Measurements from ENCODE around the gene MICB. TPM values are rescaled to one million over a fixed set of nuclear protein-coding genes. Genes with fewer than 3 reads are reported as not detected.

MICB gene
- total RNA-seq, 1 donor from 2014 or later = 5.8 TPM

GRCh38 chr6:31467151-31467550 lies 30.8 kb upstream of the MICB start:
- Histone ChIP-seq H3K4me2 (ENCODE audit: low read length) (no peak overlapping the region), H3K9ac (ENCODE audit: low read length) (no peak overlapping the region), H3K27ac (ENCODE audit: low read depth, low read length) (no peak overlapping the region), H4K20me1 (ENCODE audit: insufficient read depth, low read length) (no peaks in the 10 kb centered on the region), H2AFZ (ENCODE audit: low read depth, low read length) (no peak overlapping the region), H3K36me3 (ENCODE audit: insufficient read depth, low read length) (no peaks in the 10 kb centered on the region), H3K9me3 (ENCODE audit: insufficient read depth, low read depth, low read length) (no peaks in the 10 kb centered on the region), H3K79me2 (ENCODE audit: insufficient read depth, low read length) (no peaks in the 10 kb centered on the region), H3K4me1 (ENCODE audit: insufficient read depth, low read length) (peaks cover 9% of the 10 kb centered on the region), H3K4me3 (ENCODE audit: insufficient read depth, low read depth, low read length) (no peak overlapping the region), H3K27me3 (ENCODE audit: insufficient read depth, low read length) (peaks cover 3% of the 10 kb centered on the region)
- peaks cover 49% of the 10 kb centered on the region for H3K27me3 Mint-ChIP-seq (ENCODE audit: low read depth, unreplicated experiment)
- no peak overlapping the region for H3K27ac Mint-ChIP-seq (ENCODE audit: unreplicated experiment)
- H3K4me3 Mint-ChIP-seq (ENCODE audit: unreplicated experiment) = no peak overlapping the region
- H3K36me3 Mint-ChIP-seq (ENCODE audit: low read depth, unreplicated experiment) = peaks cover 10% of the 10 kb centered on the region
- H3K9me3 Mint-ChIP-seq (ENCODE audit: unreplicated experiment) = peaks cover 13% of the 10 kb centered on the region
- TF ChIP-seq EZH2 (IDR thresholded peaks at IDR 0.05; ENCODE audit: insufficient read depth, low read length) = no peak
- TF ChIP-seq CTCF (IDR thresholded peaks at IDR 0.05; ENCODE audit: insufficient read depth, low read depth, low read length) = no peak
- DNase-seq (ENCODE audit: low read depth) (no peak), FAIRE-seq (no peak)
- peaks cover 5% of the 10 kb centered on the region for H3K4me1 Mint-ChIP-seq (ENCODE audit: low read depth, unreplicated experiment)

- Mint-ChIP-seq H3K27ac (ENCODE audit: unreplicated experiment) (no peak overlapping the region), H3K9me3 (ENCODE audit: unreplicated experiment) (peaks cover 13% of the 10 kb centered on the region), H3K4me1 (ENCODE audit: low read depth, unreplicated experiment) (no peaks in the 10 kb centered on the region), H3K4me3 (ENCODE audit: unreplicated experiment) (no peak overlapping the region), H3K36me3 (ENCODE audit: low read depth, unreplicated experiment) (peaks cover 10% of the 10 kb centered on the region), H3K27me3 (ENCODE audit: low read depth, unreplicated experiment) (peaks cover 55% of the 10 kb centered on the region)
- Histone ChIP-seq H3K4me3 (ENCODE audit: insufficient read depth, low read depth, low read length) (no peak overlapping the region), H3K9ac (ENCODE audit: low read length) (no peak overlapping the region), H4K20me1 (ENCODE audit: insufficient read depth, low read length) (no peaks in the 10 kb centered on the region), H3K27ac (ENCODE audit: low read depth, low read length) (no peak overlapping the region), H3K9me3 (ENCODE audit: insufficient read depth, low read depth, low read length) (no peaks in the 10 kb centered on the region), H3K36me3 (ENCODE audit: insufficient read depth, low read length) (no peaks in the 10 kb centered on the region), H3K27me3 (ENCODE audit: insufficient read depth, low read length) (peaks cover 3% of the 10 kb centered on the region), H3K4me1 (ENCODE audit: insufficient read depth, low read length) (no peaks in the 10 kb centered on the region), H3K79me2 (ENCODE audit: insufficient read depth, low read length) (no peaks in the 10 kb centered on the region), H3K4me2 (ENCODE audit: low read length) (no peak overlapping the region), H2AFZ (ENCODE audit: low read depth, low read length) (no peak overlapping the region)
- TF ChIP-seq CTCF (IDR thresholded peaks at IDR 0.05; ENCODE audit: insufficient read depth, low read depth, low read length) (no peak), EZH2 (IDR thresholded peaks at IDR 0.05; ENCODE audit: insufficient read depth, low read length) (no peak)
- FAIRE-seq (no peak), DNase-seq (ENCODE audit: low read depth) (no peak)
Observed at GRCh38 chr6:31468311-31468710, 29.6 kb upstream of the MICB start.

- no peak overlapping the region for H3K9ac ChIP-seq (ENCODE audit: low read length)
- peaks cover 43% of the 10 kb centered on the region for H3K27me3 Mint-ChIP-seq (ENCODE audit: low read depth, unreplicated experiment)
- no peaks in the 10 kb centered on the region for H3K9me3 ChIP-seq (ENCODE audit: insufficient read depth, low read depth, low read length)
- H3K9me3 Mint-ChIP-seq (ENCODE audit: unreplicated experiment) = peaks cover 13% of the 10 kb centered on the region
- no peak overlapping the region for H2AFZ ChIP-seq (ENCODE audit: low read depth, low read length)
- H3K4me3 ChIP-seq (ENCODE audit: insufficient read depth, low read depth, low read length) = no peak overlapping the region
- peaks cover 10% of the 10 kb centered on the region for H3K4me1 ChIP-seq (ENCODE audit: insufficient read depth, low read length)
- no peak for TF ChIP-seq EZH2 (IDR thresholded peaks at IDR 0.05; ENCODE audit: insufficient read depth, low read length)
- TF ChIP-seq CTCF (IDR thresholded peaks at IDR 0.05; ENCODE audit: insufficient read depth, low read depth, low read length) = no peak
- H3K27me3 ChIP-seq (ENCODE audit: insufficient read depth, low read length) = peaks cover 3% of the 10 kb centered on the region
- no peaks in the 10 kb centered on the region for H3K79me2 ChIP-seq (ENCODE audit: insufficient read depth, low read length)
- H3K4me3 Mint-ChIP-seq (ENCODE audit: unreplicated experiment) = no peak overlapping the region
- H3K4me2 ChIP-seq (ENCODE audit: low read length) = no peak overlapping the region
- no peaks in the 10 kb centered on the region for H3K36me3 ChIP-seq (ENCODE audit: insufficient read depth, low read length)
- H3K36me3 Mint-ChIP-seq (ENCODE audit: low read depth, unreplicated experiment) = peaks cover 3% of the 10 kb centered on the region
- no peaks in the 10 kb centered on the region for H4K20me1 ChIP-seq (ENCODE audit: insufficient read depth, low read length)
- no peak overlapping the region for H3K27ac ChIP-seq (ENCODE audit: low read depth, low read length)
- no peak overlapping the region for H3K27ac Mint-ChIP-seq (ENCODE audit: unreplicated experiment)
- no peak for FAIRE-seq
- no peaks in the 10 kb centered on the region for H3K4me1 Mint-ChIP-seq (ENCODE audit: low read depth, unreplicated experiment)
- DNase-seq (ENCODE audit: low read depth) = no peak
Observed at GRCh38 chr6:31470801-31471200, 27.1 kb upstream of the MICB start.
